Gastroesophageal sphincter (tissue), 4 donors: ENCODE results near the gene COL26A1. TPM values are rescaled to one million over a fixed set of nuclear protein-coding genes. Genes with fewer than 3 reads are reported as not detected.
"Not testable (repeated sequence)": the region's sequence is repeated elsewhere in the genome, so short reads cannot be mapped to it uniquely, and the experiment has no call there.

ENCODE experiments used
- ATAC-seq: fragments of 150-250 bp; one replicate; pipeline ENCODE4 v1.9.1; 2016; ENCODE audit warnings: mild to moderate bottlenecking, moderate library complexity
- H3K27ac ChIP-seq, 4 donors: fragments of 200-600 bp; sonication (generic) in 3 of 4; 1 replicate in 3 of 4; 2 replicates in 1 of 4; pipeline ENCODE4 v1.5.1; 2016 to 2019
- H3K27me3 ChIP-seq: fragments of 200-600 bp; sonication (generic); one replicate; pipeline ENCODE4 v1.5.1; 2019
- H3K36me3 ChIP-seq, 2 donors: fragments of 200-600 bp; sonication (generic); one replicate each; pipeline ENCODE4 v1.5.1; 2019; ENCODE audit warnings: control low read depth in 1 of 2
- H3K4me1 ChIP-seq, 3 donors: fragments of 200-600 bp; sonication (generic); 1 replicate in 2 of 3; 2 replicates in 1 of 3; pipeline ENCODE4 v1.5.1; 2016 to 2019; ENCODE audit warnings: control low read depth in 2 of 3
- H3K4me3 ChIP-seq, 2 donors: fragments of 200-600 bp; sonication (generic); one replicate each; pipeline ENCODE4 v1.5.1; 2019; ENCODE audit warnings: mild to moderate bottlenecking in 1 of 2, moderate library complexity in 1 of 2
- H3K9me3 ChIP-seq, 3 donors: fragments of 200-600 bp; sonication (generic); one replicate each; pipeline ENCODE4 v1.5.1; 2017 to 2019; ENCODE audit warnings: control low read depth in 2 of 3
- EP300 ChIP-seq: sonication (generic); formaldehyde crosslinking; IDR thresholded peaks from one replicate; pipeline ENCODE4 v1.6.1; 2017; ENCODE audit warnings: antibody characterized with exemption, mild to moderate bottlenecking
- POLR2A ChIP-seq, 2 donors: fragments of 450-650 bp; IDR thresholded peaks; one replicate each; pipeline ENCODE4 v1.6.1; 2017; ENCODE audit warnings: antibody characterized with exemption in 2 of 2, mild to moderate bottlenecking in 2 of 2, moderate library complexity in 1 of 2
- POLR2AphosphoS5 ChIP-seq: sonication (generic); formaldehyde crosslinking; IDR thresholded peaks from one replicate; pipeline ENCODE4 v1.6.1; 2017; ENCODE audit warnings: antibody characterized with exemption
- WGBS, 2 donors: methylation state at CpG; one replicate each; pipeline ENCODE4 v1.1.5; 2018; ENCODE audit warnings: low coverage in 1 of 2; 5-methylcytosine and 5-hydroxymethylcytosine counted together
- total RNA-seq, 4 donors: library from RNA; depleted of rRNA; stranded (reverse); fragments of >200 nt; gene quantifications; one replicate each; pipeline ENCODE4 v1.1.0, GENCODE V29; 2016
- TF ChIP-seq, protein P1 (sequence below), 4 experiments: fragments of 200-600 bp in 2 of 4; fragments of 450-650 bp in 2 of 4; sonication (generic) in 1 of 4; IDR thresholded peaks; one replicate each; pipeline ENCODE4 v1.5.1; 2017 to 2019; ENCODE audit warnings: antibody characterized with exemption in 4 of 4, mild to moderate bottlenecking in 2 of 4, moderate library complexity in 2 of 4

COL26A1 gene
- total RNA-seq, 4 donors from 2014 or later = not detected

GRCh38 chr7:101347477-101347876, 15.2 kb upstream of the COL26A1 start:
- H3K4me3 ChIP-seq = no peak overlapping the region
- no peak for ATAC-seq
- H3K4me1 ChIP-seq = no peaks in the 10 kb centered on the region
- peaks cover 59% of the 10 kb centered on the region for H3K27me3 ChIP-seq
- H3K36me3 ChIP-seq = no peaks in the 10 kb centered on the region
- H3K9me3 ChIP-seq = no peaks in the 10 kb centered on the region
- 86 to 97% methylated on average over 10 to 14 of the region's 15 CpGs for WGBS, 2 donors
- no peak overlapping the region for H3K27ac ChIP-seq
- TF ChIP-seq, protein P1, sequence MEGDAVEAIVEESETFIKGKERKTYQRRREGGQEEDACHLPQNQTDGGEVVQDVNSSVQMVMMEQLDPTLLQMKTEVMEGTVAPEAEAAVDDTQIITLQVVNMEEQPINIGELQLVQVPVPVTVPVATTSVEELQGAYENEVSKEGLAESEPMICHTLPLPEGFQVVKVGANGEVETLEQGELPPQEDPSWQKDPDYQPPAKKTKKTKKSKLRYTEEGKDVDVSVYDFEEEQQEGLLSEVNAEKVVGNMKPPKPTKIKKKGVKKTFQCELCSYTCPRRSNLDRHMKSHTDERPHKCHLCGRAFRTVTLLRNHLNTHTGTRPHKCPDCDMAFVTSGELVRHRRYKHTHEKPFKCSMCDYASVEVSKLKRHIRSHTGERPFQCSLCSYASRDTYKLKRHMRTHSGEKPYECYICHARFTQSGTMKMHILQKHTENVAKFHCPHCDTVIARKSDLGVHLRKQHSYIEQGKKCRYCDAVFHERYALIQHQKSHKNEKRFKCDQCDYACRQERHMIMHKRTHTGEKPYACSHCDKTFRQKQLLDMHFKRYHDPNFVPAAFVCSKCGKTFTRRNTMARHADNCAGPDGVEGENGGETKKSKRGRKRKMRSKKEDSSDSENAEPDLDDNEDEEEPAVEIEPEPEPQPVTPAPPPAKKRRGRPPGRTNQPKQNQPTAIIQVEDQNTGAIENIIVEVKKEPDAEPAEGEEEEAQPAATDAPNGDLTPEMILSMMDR (IDR thresholded peaks at IDR 0.05) = no peak
- TF ChIP-seq EP300 (no peak), POLR2A (IDR thresholded peaks at IDR 0.05) (no peak), POLR2AphosphoS5 (no peak)

DNA sequence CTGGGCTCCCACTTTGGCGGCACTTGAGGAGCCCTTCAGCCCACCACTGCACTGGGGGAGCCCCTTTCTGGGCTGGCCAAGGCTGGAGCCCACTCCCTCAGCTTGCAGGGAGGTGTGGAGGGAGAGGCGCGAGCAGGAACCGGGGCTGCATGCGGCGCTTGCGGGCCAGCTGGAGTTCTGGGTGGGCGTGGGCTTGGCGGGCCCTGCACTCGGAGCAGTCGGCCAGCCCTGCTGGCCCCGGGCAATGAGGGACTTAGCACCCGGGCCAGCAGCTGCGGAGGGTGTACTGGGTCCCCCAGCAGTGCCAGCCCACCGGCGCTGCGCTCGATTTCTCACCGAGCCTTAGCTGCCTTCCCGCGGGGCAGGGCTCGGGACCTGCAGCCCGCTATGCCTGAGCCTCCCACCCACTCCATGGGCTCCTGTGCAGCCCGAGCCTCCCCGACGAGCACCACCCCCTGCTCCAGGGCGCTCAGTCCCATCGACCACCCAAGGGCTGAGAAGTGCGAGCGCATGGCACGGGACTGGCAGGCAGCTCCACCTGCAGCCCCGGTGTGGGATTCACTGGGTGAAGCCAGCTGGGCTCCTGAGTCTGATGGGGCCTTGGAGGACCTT, 14.1 kb upstream of the COL26A1 start:
- not testable (repeated sequence) for H3K27ac ChIP-seq, H3K9me3 ChIP-seq, H3K4me3 ChIP-seq, H3K4me1 ChIP-seq, ATAC-seq, H3K36me3 ChIP-seq
- H3K27me3 ChIP-seq = peaks cover 65% of the 10 kb centered on the region
- WGBS, 2 donors = no CpG with 5 or more reads among the region's 32 CpGs

- not testable (repeated sequence) for H3K4me3 ChIP-seq, H3K4me1 ChIP-seq, ATAC-seq, H3K9me3 ChIP-seq, H3K27ac ChIP-seq, H3K36me3 ChIP-seq
- 0 to 41% methylated on average over 1 to 4 of the region's 12 CpGs for WGBS, 2 donors
- H3K27me3 ChIP-seq = peaks cover 63% of the 10 kb centered on the region
These were observed 13.4 kb upstream of the COL26A1 start for GRCh38 chr7:101349300-101349699.

DNA sequence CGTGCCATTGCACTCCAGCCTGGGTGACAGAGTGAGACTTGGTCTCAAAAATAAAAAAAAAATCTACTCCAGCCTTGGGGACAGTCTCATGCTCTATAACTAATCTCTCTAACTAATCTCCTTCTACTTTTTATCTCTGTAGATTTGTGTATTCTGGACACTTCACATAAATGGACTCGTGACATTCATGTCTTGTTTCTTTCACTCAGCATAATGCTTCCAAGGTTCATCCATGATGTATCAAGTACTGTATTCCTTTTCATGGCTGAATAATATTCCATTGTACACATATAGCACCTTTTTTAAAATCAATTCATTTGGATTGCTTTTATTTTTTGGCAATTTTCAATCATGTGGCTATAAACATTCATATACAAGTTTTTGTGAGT, 9.8 kb upstream of the COL26A1 start:
- no peaks in the 10 kb centered on the region for H3K4me1 ChIP-seq
- no peak overlapping the region for H3K27ac ChIP-seq
- no peaks in the 10 kb centered on the region for H3K9me3 ChIP-seq
- no peak for ATAC-seq
- no peaks in the 10 kb centered on the region for H3K36me3 ChIP-seq
- TF ChIP-seq, protein P1 (IDR thresholded peaks at IDR 0.05) = no peak
- no peak for TF ChIP-seq POLR2A (IDR thresholded peaks at IDR 0.05)
- TF ChIP-seq POLR2AphosphoS5 = no peak
- no peak for TF ChIP-seq EP300
- peaks cover 71% of the 10 kb centered on the region for H3K27me3 ChIP-seq
- H3K4me3 ChIP-seq = no peak overlapping the region
- 50 to 73% methylated on average over 2 of the region's 2 CpGs for WGBS, 2 donors

GRCh38 chr7:101357433-101357832, 5.2 kb upstream of the COL26A1 start:
- 44 to 50% methylated on average over 4 to 6 of the region's 7 CpGs for WGBS, 2 donors

DNA sequence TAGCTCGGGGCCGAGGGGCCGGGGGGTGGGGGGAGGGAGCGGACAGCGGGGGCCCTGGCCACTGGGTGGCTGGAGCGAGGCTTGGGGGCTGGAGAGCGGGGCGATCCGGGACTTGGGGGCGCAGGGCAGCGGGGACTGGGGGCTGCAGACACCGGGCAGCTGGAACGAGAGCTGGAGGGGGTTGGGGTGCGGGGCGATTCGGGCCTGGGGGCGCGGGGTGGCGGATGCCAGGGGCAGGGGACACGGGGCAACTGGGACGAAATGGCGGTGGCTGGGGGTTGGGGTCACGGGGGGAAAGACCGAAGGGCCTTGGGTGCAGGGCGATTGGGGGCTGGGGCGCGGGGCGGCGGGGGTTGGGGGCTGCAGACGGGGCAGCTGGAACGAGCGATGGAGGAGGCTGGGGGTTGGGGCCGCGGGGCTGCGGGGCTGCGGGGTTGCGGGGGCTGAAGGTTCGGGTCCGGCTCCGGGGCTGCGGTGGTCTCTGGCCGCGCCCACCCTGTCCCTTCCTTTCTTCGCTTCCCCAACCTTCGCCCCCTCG, 590 bp downstream of the COL26A1 start:
- ATAC-seq = no peak
- TF ChIP-seq POLR2A (IDR thresholded peaks at IDR 0.05) (no peak), POLR2AphosphoS5 (no peak), EP300 (no peak)
- TF ChIP-seq, protein P1 (IDR thresholded peaks at IDR 0.05) = no peak
- Histone ChIP-seq H3K27me3 (peaks cover 60% of the 10 kb centered on the region), H3K36me3 (no peaks in the 10 kb centered on the region), H3K4me1 (peaks cover 0 to 23% (median 19%) of the 10 kb centered on the region in 3 donors), H3K27ac (no peak overlapping the region), H3K4me3 (peak overlapping the region; percentile 36 to 54), H3K9me3 (no peaks in the 10 kb centered on the region)
- no CpG with 5 or more reads among the region's 46 CpGs for WGBS, 2 donors

More at GRCh38 chr7:101357433-101357832, 5.2 kb upstream of the COL26A1 start:
- Histone ChIP-seq H3K4me3 (no peak overlapping the region), H3K27ac (no peak overlapping the region), H3K27me3 (peaks cover 37% of the 10 kb centered on the region), H3K9me3 (no peaks in the 10 kb centered on the region), H3K36me3 (no peaks in the 10 kb centered on the region), H3K4me1 (peaks cover 0 to 1% (median 0%) of the 10 kb centered on the region in 3 donors)
- no peak for TF ChIP-seq POLR2AphosphoS5
- TF ChIP-seq POLR2A (IDR thresholded peaks at IDR 0.05) = no peak
- TF ChIP-seq, protein P1 (IDR thresholded peaks at IDR 0.05) = no peak
- ATAC-seq = no peak
